HG02870 (cell line): Measurements from ENCODE around the gene NCAPH2.

Experiments
- ATAC-seq: cut with Tn5 transposase; IDR thresholded peaks from one replicate; pipeline ENCODE4 v1.9.1; 2021; ENCODE audit warnings: mild to moderate bottlenecking, moderate library complexity; ENCODE audit not compliant: unreplicated experiment

The NCAPH2 gene

DNA sequence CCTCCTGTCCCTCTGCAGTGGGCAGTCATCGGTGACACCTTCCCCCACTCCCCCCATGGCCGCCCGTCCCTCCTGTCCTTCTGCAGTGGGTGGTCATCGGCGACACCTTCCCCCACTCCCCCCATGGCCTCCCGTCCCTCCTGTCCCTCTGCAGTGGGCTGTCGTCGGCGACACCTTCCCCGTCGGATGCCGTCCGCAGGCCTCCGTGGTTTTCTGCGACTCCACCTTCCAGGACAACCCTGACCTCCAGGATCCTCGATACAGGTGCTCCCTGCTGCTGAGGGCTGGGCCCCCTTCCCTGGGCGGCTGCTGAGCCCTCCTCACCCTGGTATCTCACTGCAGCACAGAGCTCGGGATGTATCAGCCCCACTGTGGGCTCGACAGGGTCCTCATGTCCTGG lies 19.1 kb upstream of the NCAPH2 start:
- no peak for ATAC-seq

DNA sequence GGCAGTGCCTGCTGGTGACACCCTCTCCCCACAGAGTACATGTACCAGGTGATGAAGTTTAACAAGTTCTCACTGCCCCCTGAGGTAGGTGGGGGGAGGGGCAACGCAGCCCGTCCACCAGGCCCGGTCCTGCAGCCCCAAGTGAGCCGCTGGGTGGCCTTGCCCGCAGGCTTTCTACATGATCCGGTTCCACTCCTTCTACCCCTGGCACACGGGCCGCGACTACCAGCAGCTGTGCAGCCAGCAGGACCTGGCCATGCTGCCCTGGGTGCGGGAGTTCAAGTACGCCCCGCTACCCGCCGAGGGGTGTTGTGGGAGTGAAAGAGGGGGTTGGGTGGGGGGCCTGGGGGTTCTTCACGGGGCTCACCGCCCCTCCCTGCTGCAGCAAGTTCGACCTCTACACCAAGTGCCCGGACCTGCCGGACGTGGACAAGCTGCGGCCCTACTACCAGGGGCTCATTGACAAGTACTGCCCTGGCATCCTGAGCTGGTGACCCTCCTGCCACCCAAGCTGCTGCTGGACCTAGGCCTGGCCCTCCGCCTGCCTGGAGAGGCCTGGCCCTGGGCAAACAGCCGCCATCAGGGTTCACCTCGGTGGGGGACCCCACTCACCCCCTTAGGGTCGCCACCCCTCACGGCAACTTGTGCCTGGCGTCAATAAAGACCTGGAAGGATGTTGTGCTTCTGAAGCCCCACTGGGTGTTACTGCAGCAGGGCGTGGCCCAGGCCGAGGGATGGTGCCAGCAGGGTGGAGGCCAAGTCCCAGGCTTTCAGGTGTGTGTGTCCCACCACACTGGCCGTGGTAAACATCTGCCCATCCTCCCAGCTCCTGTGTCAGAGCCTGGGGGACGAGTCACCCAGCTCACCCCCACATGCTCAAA lies 18.4 kb upstream of the NCAPH2 start:
- ATAC-seq, result no peak

DNA sequence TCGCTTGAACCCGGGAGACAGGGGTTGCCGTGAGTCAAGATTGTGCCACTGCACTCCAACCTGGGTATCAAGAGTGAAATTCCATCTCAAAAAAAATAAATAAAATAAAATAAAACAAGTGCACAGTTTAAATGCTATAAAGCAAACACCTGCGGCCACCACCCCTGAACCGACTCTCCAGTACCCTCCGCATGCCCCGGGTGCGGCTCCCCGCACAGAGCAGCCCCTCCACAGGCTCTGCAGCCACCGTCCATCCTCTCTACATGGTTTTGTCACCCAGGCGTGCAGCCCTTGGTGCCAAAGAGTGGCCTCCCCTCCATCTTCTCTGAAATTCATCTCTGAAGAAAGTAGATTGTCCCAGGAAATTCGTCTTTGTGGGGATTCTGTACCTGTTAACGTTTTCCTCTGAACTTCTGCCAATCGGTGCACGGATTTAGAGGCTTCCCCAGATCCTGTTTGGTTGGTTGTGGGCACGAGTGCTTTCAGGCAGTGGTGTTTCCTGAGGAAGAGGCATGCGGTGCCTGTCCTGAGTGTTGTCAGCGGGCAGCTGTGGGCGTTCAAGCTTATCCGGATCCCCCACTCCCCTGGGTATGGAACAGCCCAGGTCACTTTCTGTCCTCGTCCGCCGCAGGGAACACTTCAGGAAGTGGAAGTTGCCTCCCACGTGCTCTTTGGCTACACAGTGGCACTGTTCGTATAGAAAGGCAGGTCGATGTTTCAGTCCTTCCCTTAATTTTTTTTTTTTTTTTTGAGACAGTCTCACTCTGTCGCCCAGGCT lies 17.3 kb upstream of the NCAPH2 start:
- no peak for ATAC-seq

DNA sequence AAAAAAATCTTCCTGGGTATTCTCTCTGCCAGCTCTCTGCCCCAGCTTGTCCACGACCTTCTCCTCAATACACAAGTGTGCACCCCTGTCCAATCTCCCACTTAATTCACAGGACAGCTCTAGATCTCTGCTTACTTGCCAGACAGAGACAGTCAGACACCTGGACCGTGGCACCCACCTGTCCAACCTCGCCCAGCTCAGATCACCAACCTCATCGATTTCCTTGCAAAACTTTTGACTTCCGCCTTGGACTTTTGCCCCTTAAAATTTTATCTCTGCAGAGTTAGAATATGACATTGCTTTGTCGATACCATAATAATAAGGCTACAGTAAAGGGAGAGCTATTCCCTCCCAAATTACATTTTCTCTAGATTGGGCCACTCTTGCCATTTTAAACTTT lies 10.9 kb upstream of the NCAPH2 start:
- ATAC-seq, result no peak

DNA sequence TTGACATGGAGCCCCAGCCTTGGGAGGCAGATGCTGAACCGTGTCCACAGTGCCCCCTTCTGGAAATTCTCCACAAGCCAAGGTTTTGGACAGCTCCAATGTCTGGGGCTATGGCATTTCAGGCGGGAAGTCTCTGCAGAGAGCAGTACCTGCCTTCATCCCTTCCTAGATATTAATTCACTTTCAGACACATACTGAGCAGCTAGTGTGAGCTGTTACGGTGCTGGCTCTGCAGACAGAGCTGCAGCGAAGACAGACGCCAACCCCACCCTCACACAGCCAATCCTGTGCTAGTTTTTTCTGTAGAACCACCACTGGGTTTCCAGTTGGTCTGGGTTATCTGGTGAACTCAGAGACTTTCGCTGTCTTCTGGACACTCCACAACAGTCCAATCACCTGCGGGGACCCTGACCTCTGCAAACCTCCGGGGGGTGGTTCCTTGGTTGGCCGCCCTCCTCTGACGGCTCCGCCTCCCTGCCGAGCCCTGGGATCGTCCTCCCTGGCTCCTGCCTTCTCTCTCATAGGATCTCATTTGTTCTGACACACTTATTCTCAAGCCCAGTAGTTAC lies 9.6 kb upstream of the NCAPH2 start:
- ATAC-seq, result no peak

DNA sequence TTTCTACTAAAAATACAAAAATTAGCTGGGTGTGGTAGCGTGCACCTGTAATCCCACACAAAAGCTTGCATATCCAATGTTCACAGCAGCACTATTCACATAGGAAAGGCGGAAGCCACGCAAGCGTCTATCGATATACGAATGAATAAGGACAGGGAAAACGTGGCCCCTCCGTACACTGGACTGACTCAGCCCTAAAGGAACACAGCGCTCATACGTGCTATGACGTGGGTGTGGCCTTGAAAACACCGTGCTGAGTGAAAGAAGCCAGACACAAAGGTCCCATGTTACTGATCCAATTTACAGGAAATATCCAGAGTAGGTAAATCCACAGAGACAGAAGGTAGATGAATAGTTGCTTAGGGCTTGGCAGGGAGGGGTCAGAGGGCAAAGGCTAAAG lies 7.6 kb upstream of the NCAPH2 start:
- ATAC-seq, result no peak

DNA sequence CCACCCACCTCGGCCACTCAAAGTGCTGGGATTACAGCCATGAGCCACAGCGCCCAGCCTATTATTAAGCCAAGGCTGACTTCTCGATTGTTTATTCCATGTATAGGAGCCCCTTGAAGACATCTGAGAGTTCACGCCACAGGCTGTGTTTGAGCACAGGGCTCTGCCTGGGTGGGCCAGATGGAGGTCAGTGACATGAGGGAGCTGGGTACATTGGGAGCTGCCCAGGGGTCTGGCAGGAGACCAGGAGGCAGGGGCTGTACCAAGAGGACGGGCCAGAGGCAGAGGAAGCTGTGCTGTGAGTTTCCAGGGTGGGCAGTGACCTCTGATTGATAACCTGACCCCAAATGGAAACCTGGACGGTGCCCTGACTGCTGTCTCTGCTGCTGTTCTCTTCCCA lies 5.9 kb upstream of the NCAPH2 start:
- no peak for ATAC-seq

DNA sequence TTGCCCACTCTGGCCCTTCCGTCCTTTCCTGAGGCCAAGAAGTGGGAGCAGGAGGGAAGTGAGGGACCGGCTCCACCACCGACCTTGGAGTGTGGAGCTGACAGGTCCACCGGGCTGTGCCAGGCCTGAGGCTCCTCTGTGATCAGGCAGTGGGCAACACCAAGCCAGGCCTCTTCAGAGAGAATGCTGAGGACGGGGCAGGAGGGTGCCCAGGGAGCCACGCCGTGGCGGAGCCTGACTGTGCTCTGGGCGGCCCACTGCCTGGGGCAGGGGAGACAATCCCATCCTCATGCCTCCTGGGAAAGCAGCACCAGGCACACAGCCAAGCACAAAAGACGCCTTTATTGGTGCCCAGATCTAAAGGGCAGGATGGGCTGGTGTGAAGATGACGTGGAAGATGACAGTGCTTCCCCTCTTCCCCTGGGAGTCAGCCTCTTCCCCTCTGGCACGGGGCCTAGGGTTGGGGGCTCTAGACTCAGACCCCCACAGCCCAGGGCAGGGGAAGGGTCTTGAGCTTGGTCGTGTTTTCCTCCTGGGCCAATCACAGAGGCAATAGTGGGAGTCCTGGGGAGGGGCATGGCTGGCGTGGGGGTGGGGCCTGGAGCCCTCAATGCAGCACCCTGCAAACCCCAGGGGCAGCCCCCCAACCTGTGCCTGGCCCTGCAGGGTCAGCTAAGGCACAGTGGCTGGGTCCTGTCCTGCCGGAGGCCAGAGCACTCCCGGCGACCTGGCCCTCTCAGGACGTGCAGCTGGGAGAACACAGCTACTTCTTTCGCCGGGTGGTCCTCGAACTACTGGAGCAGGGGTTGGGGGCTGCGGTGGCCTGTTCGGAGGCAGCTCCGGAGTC lies 5.2 kb upstream of the NCAPH2 start:
- ATAC-seq, result no peak

DNA sequence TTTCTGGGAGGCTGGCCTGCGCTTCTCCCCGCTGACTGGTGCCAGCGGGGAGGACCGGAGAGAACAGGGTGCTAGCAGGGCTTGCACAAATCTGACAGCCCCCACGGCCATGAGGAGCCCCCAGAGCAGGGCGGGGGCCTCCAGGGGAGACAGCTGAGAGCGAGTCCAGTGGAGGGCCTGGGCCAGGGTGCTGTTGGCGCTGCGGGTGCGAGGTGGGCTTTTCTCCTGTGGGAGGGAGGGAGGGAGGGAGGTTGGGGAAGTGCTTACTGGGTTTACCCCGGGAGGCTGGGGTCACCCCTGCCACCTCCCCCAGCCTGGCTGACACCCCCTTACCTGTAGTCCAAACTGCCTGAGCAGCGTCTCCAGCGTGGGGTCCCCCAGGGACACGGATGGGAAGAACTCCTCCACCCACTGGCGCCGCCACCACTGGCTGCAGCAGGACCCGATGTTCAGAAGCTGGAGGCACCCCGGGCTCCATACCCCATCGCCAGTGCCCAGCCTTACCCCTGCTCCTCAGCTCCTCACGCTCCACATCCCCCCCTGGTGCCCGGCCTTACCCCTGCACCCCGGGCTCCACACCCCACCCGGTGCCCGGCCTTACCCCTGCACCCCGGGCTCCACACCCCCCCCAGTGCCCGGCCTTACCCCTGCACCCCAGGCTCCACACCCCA lies 4.4 kb upstream of the NCAPH2 start:
- ATAC-seq, result no peak

DNA sequence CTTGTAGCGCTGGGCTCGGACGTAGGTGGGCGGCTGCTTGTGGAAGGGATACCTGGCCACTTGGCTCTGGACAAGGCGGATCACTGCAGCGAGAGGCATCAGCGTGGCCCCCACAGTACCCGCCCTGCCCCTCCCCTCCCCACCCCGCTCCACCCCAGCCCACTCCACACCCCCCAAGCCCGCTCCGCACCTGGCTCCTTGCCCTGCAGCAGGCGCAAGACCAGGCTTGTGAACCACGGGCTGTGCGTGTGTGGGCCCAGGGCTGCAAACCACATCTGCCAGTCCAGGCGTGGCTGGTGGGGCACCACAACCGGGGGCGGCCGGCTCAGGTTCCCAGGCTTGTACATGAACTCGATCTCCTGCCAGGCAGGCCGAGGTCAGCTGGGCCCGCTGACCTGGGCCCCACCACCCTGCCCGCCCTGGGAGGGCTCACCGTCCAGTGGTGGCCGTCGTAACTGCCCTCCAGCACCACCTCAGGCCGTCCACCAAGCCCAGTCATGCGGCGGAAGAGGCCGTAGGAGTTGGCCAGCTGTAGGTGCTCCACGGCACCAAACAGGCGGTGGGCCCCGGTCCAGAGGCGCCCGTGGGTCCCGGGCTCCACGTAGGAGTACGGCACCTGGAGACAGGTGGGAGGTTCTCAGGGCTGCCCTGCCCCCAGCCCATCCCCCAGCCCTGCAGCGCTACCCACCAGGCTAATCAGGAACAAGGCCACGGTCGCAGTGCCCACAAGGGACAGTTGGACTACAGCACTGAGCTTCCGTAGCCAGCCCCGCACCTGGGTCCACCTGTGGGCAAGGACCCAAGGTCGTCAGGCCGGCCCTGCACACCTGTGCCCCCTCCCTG lies 3.4 kb upstream of the NCAPH2 start:
- ATAC-seq, result no peak

DNA sequence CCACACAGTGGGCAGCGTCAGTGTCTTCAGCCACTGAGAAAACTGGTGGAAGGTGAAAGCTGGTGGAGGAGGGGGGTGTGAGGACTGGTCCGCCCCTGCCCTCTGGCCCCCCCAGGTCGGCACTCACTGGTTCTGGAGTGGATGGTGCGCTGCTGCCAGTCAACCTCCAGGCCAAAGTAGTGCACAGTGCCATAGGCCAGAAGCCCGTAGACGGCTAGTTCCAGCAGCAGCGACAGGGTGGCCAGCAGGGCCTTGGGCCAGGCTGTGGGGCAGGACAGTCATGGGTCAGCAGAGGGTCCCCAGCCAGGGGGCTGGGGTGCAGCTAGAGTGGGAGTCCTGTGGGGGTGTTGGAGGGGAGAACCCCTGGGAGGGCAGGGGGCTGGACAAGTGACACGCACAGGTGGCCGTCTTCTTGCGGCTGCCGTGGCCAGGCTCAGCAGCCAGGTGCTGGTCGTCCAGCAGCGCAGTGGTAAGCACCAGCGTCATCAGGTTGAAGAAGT lies 2.7 kb upstream of the NCAPH2 start:
- ATAC-seq, result no peak

DNA sequence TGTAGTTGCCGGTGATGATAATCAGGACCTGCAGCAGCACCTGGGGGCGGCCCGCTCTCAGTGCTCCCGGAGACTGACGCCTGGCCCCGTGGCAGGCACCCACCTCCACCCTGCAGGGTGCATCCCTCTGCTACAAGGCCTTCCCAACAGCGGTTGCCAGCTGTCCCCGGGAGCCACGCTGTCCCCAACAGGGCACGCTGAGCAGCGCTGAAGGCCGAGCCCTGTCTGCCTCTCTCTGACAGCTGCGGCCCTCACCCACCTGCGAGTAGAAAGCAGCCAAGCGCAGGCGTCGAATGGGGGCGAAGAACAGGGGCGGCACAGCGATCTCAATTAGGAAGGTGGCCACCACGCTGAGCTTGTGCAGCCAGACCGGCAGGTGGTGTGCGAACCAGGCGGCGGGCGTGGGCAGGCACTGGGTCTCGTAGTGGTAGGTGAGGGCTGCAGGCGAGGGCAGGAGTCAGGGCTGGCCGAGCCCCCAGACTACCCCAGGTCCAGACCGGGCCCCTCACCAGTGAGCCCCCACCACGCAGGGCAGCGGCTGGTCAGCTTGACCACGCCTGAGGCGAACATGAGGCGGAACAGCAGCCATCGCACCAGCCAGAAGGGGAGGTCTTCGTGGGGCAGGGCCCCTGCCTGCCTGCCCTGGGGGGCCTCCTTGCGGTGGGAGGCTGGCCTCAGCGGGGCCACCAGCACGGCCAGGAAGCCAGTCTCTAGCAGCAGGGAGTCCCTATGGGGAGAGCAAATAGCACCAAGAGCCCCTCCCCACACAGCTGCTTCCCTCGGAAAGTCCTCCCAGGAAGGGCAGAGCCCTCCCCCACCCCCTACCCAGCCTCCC lies 2.0 kb upstream of the NCAPH2 start:
- ATAC-seq, result no peak

DNA sequence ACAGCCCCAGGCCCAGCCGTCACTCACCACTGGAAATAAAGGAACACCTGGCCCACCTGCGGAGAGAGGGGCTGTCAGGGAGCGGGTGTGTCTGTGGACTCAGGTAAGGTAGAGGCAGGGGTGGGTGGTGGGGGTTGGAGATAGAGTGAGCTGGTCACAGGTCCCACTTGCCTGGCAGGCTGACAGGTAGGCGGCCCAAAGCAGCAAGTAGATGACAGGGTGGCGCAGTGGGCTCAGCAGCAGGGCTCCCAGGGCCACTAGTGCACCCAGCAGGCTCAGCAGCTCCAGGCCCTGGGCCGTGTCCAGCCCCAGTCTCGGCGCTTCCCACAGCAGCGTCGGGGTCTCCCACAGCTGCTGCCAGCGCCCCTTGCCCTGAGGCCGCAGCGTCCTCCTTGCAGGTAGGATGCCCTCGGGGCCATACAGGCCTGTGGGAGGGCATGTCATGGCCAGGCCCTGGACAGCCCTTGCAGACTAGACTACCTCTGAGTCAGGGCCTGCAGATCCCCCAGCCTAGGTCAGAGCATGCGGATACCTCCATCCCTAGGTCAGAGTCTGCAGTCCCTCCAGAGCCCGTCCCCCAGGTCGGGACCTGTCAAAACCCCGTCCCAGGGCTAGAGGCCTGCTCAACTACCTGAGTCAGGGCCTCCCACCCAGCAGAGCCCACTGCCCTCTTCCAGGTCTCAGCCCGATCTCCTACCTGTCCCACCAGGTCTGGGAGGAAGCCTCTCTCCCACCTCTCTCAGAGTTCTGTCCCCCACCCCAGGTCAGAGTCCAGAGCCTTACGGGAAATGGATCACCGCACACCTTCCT lies 1.2 kb upstream of the NCAPH2 start:
- no peak for ATAC-seq

DNA sequence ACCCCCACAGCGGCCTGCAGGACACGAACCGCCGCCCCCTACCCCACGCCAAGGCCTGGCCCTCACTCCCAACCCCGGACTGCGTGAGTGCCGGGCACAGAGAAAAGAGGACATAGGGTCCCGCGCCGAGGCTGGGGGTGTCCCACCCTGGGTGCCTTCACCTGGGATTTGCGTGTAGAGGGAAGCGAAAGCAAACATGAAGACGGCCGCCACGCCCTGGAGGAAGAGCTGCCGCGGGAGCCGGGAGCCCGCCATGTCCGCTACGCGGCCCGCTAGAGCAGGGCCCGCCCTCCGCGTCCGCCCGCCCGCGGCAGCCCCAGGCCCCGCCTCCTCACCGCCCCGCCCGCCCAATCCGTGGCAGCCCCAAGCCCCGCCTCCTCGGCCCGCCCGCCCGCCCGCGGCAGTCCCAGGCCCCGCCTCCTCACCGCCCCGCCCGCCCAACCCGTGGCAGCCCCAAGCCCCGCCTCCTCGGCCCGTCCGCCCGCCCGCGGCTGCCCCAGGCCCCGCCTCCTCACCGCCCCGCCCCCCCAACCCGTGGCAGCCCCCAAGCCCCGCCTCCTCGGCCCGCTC lies 518 bp upstream of the NCAPH2 start, which contains the start of gene LMF2:
TSS of gene LMF2 (minus strand) at position 282 of the 570 bp plus-strand sequence. CDS start at position 255, 27 bp downstream.
- ATAC-seq, result peak; percentile 56

DNA sequence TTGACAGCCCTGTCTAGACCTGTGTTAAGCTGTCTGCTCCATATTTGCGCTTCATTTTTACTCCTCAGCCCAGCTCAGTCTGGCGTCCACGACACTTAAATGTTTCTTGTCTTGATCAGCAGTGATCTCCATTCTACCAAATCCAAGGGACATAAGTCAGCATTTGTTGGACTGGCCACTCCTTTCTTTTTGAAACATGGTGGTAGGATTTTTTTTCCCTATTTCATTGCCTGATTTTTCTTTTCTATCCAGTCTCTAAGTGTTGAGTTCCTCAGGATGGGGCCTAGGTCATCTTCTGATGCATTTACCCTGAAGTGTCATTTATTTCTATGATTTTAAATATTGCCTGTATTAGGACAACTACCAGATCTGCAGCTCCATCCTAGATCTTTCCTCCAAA lies 873 bp downstream of the NCAPH2 start:
- ATAC-seq, result no peak

DNA sequence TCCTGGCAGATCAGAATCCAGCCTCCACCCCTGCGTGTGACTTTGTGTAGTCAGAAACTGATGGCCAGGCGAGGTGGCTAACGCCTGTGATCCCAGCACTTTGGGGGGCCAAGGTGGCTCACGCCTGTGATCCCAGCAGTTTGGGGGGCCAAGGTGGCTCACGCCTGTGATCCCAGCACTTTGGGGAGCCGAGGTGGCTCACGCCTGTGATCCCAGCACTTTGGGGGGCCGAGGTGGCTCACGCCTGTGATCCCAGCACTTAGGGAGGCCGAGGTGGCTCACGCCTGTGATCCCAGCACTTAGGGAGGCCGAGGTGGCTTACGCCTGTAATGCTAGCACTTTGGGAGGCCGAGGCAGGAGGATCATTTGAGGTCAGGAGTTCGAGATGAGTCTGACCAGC lies 5.2 kb downstream of the NCAPH2 start:
- ATAC-seq, result no peak

DNA sequence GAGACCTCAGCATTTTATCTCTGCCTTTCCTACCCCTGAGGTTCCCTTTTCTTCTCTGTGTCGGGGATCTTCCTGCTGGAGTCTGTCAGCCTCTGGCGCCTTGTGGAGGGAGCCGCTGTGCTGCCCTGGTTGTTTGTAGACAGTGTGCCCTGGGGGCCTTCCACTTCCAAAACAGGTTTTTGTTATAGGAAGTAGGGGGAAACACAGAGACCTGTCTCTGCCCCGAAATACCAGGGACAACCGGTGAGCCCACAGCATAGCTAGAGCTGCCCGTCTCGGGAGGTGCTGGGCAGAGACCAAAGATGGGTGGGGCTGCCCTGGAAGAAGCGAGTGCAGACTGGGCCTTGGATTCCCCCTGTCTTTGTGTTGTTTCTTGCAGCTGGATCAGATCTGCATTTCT lies 8.0 kb downstream of the NCAPH2 start:
- no peak for ATAC-seq
